OCI-LY1 (cell line): ENCODE measurements around the gene RASSF10.

ENCODE experiments used
- H2AFZ ChIP-seq: fragments of 200-600 bp; sonication (generic), shearing (Covaris generic); 2 replicates; pipeline ENCODE4 v1.6.0; 2014; ENCODE audit warnings: antibody characterized with exemption, mild to moderate bottlenecking, low read length
- H3F3A ChIP-seq: fragments of 200-600 bp; sonication (generic), shearing (Covaris generic); 2 replicates; pipeline ENCODE4 v1.6.0; 2014; ENCODE audit warnings: mild to moderate bottlenecking, antibody characterized with exemption, low read length, moderate library complexity; ENCODE audit not compliant: insufficient read depth
- H3K27ac ChIP-seq: fragments of 200-600 bp; sonication (generic); 2 replicates; pipeline ENCODE4 v1.5.1; 2014; ENCODE audit warnings: low read length, mixed run types, mild to moderate bottlenecking, low read depth; ENCODE audit not compliant: poor library complexity, severe bottlenecking
- H3K27me3 ChIP-seq: fragments of 200-600 bp; sonication (generic); 2 replicates; pipeline ENCODE4 v1.6.0; 2014; ENCODE audit warnings: antibody characterized with exemption, mild to moderate bottlenecking, low read length, moderate library complexity; ENCODE audit not compliant: insufficient read depth
- H3K36me3 ChIP-seq: fragments of 200-600 bp; sonication (generic); 2 replicates; pipeline ENCODE4 v1.6.1; 2014; ENCODE audit warnings: mild to moderate bottlenecking, antibody characterized with exemption, low read length, moderate library complexity, mixed read lengths; ENCODE audit not compliant: insufficient read depth
- H3K4me1 ChIP-seq: fragments of 200-600 bp; sonication (generic); 2 replicates; pipeline ENCODE4 v1.5.1; 2014; ENCODE audit warnings: mild to moderate bottlenecking, low read length, moderate library complexity; ENCODE audit not compliant: insufficient read depth, severe bottlenecking
- H3K4me2 ChIP-seq: fragments of 200-600 bp; sonication (generic), shearing (Covaris generic); 2 replicates; pipeline ENCODE4 v1.6.1; 2014; ENCODE audit warnings: low read length
- H3K4me3 ChIP-seq: fragments of 200-600 bp; sonication (generic); 2 replicates; pipeline ENCODE4 v1.5.1; 2014; ENCODE audit warnings: low read length, low read depth, mild to moderate bottlenecking, mixed read lengths; ENCODE audit not compliant: poor library complexity, severe bottlenecking
- H3K79me2 ChIP-seq: fragments of 200-600 bp; shearing (Covaris generic); 2 replicates; pipeline ENCODE4 v1.6.1; 2016; ENCODE audit warnings: mixed run types, low read length, mixed read lengths; ENCODE audit not compliant: insufficient read depth
- H3K9ac ChIP-seq: fragments of 200-600 bp; sonication (generic), shearing (Covaris generic); 2 replicates; pipeline ENCODE4 v1.6.1; 2014; ENCODE audit warnings: mild to moderate bottlenecking, low read length, mixed read lengths
- H3K9me2 ChIP-seq: fragments of 200-600 bp; sonication (generic), shearing (Covaris generic); 2 replicates; pipeline ENCODE4 v1.6.1; 2014; ENCODE audit warnings: low read depth, mild to moderate bottlenecking, low read length, mixed read lengths
- H3K9me3 ChIP-seq: fragments of 200-600 bp; shearing (Covaris generic); 2 replicates; pipeline ENCODE4 v1.6.1; 2014; ENCODE audit warnings: low read length, mixed read lengths
- H4K20me1 ChIP-seq: fragments of 200-600 bp; sonication (generic), shearing (Covaris generic); 2 replicates; pipeline ENCODE4 v1.6.0; 2016; ENCODE audit warnings: mild to moderate bottlenecking, low read length; ENCODE audit not compliant: insufficient read depth
- CTCF ChIP-seq: fragments of 200-600 bp; sonication (generic), shearing (Covaris generic); IDR thresholded peaks from 2 replicates; pipeline ENCODE4 v1.5.1; 2017; ENCODE audit warnings: mild to moderate bottlenecking, antibody characterized with exemption, low read length, moderate library complexity, mixed read lengths
- EZH2 ChIP-seq: fragments of 200-600 bp; sonication (generic), shearing (Covaris generic); IDR thresholded peaks from 2 replicates; pipeline ENCODE4 v1.8.0; 2017; ENCODE audit warnings: borderline replicate concordance, mixed run types, mild to moderate bottlenecking, antibody characterized with exemption, low read length, moderate library complexity, mixed read lengths

The RASSF10 gene

GRCh38 chr11:12995188-12995587 is 13.9 kb upstream of the RASSF10 start:
- no peaks in the 10 kb centered on the region for H3F3A ChIP-seq
- no peak overlapping the region for H3K9ac ChIP-seq
- H2AFZ ChIP-seq: no peak overlapping the region
- no peaks in the 10 kb centered on the region for H3K79me2 ChIP-seq
- no peak for TF ChIP-seq EZH2
- TF ChIP-seq CTCF: no peak
- no peaks in the 10 kb centered on the region for H3K36me3 ChIP-seq
- H3K4me3 ChIP-seq: no peak overlapping the region
- no peaks in the 10 kb centered on the region for H4K20me1 ChIP-seq
- no peaks in the 10 kb centered on the region for H3K27me3 ChIP-seq
- H3K9me2 ChIP-seq: no peaks in the 10 kb centered on the region
- H3K4me1 ChIP-seq: no peaks in the 10 kb centered on the region
- no peak overlapping the region for H3K27ac ChIP-seq
- H3K9me3 ChIP-seq: no peaks in the 10 kb centered on the region
- H3K4me2 ChIP-seq: no peak overlapping the region

GRCh38 chr11:12995823-12996222 is 13.3 kb upstream of the RASSF10 start:
- Histone ChIP-seq H2AFZ (no peak overlapping the region), H3K9me3 (no peaks in the 10 kb centered on the region), H3K79me2 (no peaks in the 10 kb centered on the region), H3K27me3 (no peaks in the 10 kb centered on the region), H3K27ac (no peak overlapping the region), H3K4me1 (no peaks in the 10 kb centered on the region), H3K36me3 (no peaks in the 10 kb centered on the region), H3K4me2 (no peak overlapping the region), H3K4me3 (no peak overlapping the region), H4K20me1 (no peaks in the 10 kb centered on the region), H3K9me2 (no peaks in the 10 kb centered on the region), H3K9ac (no peak overlapping the region), H3F3A (no peaks in the 10 kb centered on the region)
- TF ChIP-seq EZH2 (no peak), CTCF (no peak)

- H3K9ac ChIP-seq: no peak overlapping the region
- H3K9me2 ChIP-seq: no peaks in the 10 kb centered on the region
- no peaks in the 10 kb centered on the region for H3K27me3 ChIP-seq
- no peak overlapping the region for H3K27ac ChIP-seq
- H3F3A ChIP-seq: no peaks in the 10 kb centered on the region
- no peak overlapping the region for H3K4me2 ChIP-seq
- no peaks in the 10 kb centered on the region for H4K20me1 ChIP-seq
- H3K36me3 ChIP-seq: no peaks in the 10 kb centered on the region
- H3K4me3 ChIP-seq: no peak overlapping the region
- H3K4me1 ChIP-seq: no peaks in the 10 kb centered on the region
- H2AFZ ChIP-seq: no peak overlapping the region
- no peaks in the 10 kb centered on the region for H3K9me3 ChIP-seq
- no peaks in the 10 kb centered on the region for H3K79me2 ChIP-seq
- TF ChIP-seq CTCF: no peak
- no peak for TF ChIP-seq EZH2
Observed at GRCh38 chr11:12997168-12997567, 11.9 kb upstream of the RASSF10 start.
